Transverse colon (tissue), 3 donors: Measurements from ENCODE around the gene BRINP2.

Experiments
- EP300 ChIP-seq: sonication (generic); formaldehyde crosslinking; IDR thresholded peaks from one replicate; pipeline ENCODE4 v1.6.1; 2017; ENCODE audit warnings: antibody characterized with exemption, low read depth
- POLR2A ChIP-seq: fragments of 450-650 bp; IDR thresholded peaks from one replicate; pipeline ENCODE4 v1.6.1; 2016; ENCODE audit warnings: antibody characterized with exemption, mild to moderate bottlenecking, moderate library complexity
- TF ChIP-seq, protein P1 (sequence below), 5 experiments: fragments of 200-600 bp in 3 of 5; fragments of 450-650 bp in 2 of 5; sonication (generic) in 3 of 5; IDR thresholded peaks; 1 replicate in 2 of 5; 2 replicates in 3 of 5; pipeline ENCODE4 v1.5.1; 2016 to 2017; ENCODE audit warnings: antibody characterized with exemption in 5 of 5, inconsistent platforms in 3 of 5, mild to moderate bottlenecking in 2 of 5, moderate library complexity in 1 of 5

- TF ChIP-seq, protein P1, sequence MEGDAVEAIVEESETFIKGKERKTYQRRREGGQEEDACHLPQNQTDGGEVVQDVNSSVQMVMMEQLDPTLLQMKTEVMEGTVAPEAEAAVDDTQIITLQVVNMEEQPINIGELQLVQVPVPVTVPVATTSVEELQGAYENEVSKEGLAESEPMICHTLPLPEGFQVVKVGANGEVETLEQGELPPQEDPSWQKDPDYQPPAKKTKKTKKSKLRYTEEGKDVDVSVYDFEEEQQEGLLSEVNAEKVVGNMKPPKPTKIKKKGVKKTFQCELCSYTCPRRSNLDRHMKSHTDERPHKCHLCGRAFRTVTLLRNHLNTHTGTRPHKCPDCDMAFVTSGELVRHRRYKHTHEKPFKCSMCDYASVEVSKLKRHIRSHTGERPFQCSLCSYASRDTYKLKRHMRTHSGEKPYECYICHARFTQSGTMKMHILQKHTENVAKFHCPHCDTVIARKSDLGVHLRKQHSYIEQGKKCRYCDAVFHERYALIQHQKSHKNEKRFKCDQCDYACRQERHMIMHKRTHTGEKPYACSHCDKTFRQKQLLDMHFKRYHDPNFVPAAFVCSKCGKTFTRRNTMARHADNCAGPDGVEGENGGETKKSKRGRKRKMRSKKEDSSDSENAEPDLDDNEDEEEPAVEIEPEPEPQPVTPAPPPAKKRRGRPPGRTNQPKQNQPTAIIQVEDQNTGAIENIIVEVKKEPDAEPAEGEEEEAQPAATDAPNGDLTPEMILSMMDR (IDR thresholded peaks at IDR 0.05), result no peak
- TF ChIP-seq EP300, result no peak
- TF ChIP-seq POLR2A, result no peak
Measured at GRCh38 chr1:177287270-177287669, 116.5 kb downstream of the BRINP2 start.
